ENCODE measurements around the gene JAZF1. TPM values are rescaled to one million over a fixed set of nuclear protein-coding genes. Genes with fewer than 3 reads are reported as not detected.

JAZF1 gene
- total and polyA plus RNA-seq, 4 experiments from 2014 or later: 3.7 to 8.3 (median 4.7) TPM

GRCh38 chr7:28107960-28108359, 72.6 kb downstream of the JAZF1 start:
- H3K4me3 Mint-ChIP-seq: no peak overlapping the region
- peaks cover 0 to 8% of the 10 kb centered on the region in 2 donors for H3K36me3 Mint-ChIP-seq
- Histone ChIP-seq H3K27me3 (ENCODE audit: insufficient read depth, low read length) (no peaks in the 10 kb centered on the region), H3K9me3 (ENCODE audit: control insufficient read depth in 1 of 2, low read length in 2 of 2) (no peaks in the 10 kb centered on the region), H3K36me3 (ENCODE audit: insufficient read depth, low read length) (no peaks in the 10 kb centered on the region), H3K4me1 (ENCODE audit: insufficient read depth, low read length) (no peaks in the 10 kb centered on the region), H3K4me3 (ENCODE audit: low read length in 2 of 2) (no peak overlapping the region), H3K27ac (ENCODE audit: low read depth, low read length) (no peak overlapping the region)
- no peak overlapping the region for H3K27ac Mint-ChIP-seq
- ChIA-PET POLR2A (ENCODE audit: partially characterized antibody) (no interaction called here), CTCF (ENCODE audit: partially characterized antibody) (interaction anchor here (1.1 to 2.2 kb wide), 4 partner anchors 9 to 14 kb away, joined by 3 to 6 read pairs (median 5); no protein-coding TSS in a partner anchor)
- DNase-seq: no peak
- H3K27me3 Mint-ChIP-seq: no peaks in the 10 kb centered on the region
- H3K4me1 Mint-ChIP-seq: peaks cover 7 to 24% (median 11%) of the 10 kb centered on the region in 4 donors
- intact Hi-C loops (cut with micrococcal nuclease): no loop called here
- H3K9me3 Mint-ChIP-seq: no peaks in the 10 kb centered on the region

GRCh38 chr7:28106321-28106829, 74.2 kb downstream of the JAZF1 start:
- intact Hi-C loops (cut with micrococcal nuclease): no loop called here
- no peak overlapping the region for H3K27ac Mint-ChIP-seq
- CTCF ChIA-PET (ENCODE audit: partially characterized antibody): interaction anchor here (1.3 to 1.4 kb wide), 2 partner anchors 10 to 28 kb away, joined by 4 to 5 read pairs; no protein-coding TSS in a partner anchor
- peaks cover 7 to 26% (median 11%) of the 10 kb centered on the region in 4 donors for H3K4me1 Mint-ChIP-seq
- POLR2A ChIA-PET (ENCODE audit: partially characterized antibody): no interaction called here
- no peak for DNase-seq
- no peaks in the 10 kb centered on the region for H3K9me3 Mint-ChIP-seq
- H3K4me3 Mint-ChIP-seq: no peak overlapping the region
- Histone ChIP-seq H3K27me3 (ENCODE audit: insufficient read depth, low read length) (no peaks in the 10 kb centered on the region), H3K4me3 (ENCODE audit: low read length in 2 of 2) (no peak overlapping the region), H3K36me3 (ENCODE audit: insufficient read depth, low read length) (no peaks in the 10 kb centered on the region), H3K9me3 (ENCODE audit: control insufficient read depth in 1 of 2, low read length in 2 of 2) (no peaks in the 10 kb centered on the region), H3K27ac (ENCODE audit: low read depth, low read length) (no peak overlapping the region), H3K4me1 (ENCODE audit: insufficient read depth, low read length) (no peaks in the 10 kb centered on the region)
- H3K27me3 Mint-ChIP-seq: no peaks in the 10 kb centered on the region
- peaks cover 0 to 11% of the 10 kb centered on the region in 2 donors for H3K36me3 Mint-ChIP-seq

GRCh38 chr7:28105234-28105633, 75.4 kb downstream of the JAZF1 start:
- no peak overlapping the region for H3K27ac Mint-ChIP-seq
- intact Hi-C loops (cut with micrococcal nuclease): no loop called here
- peaks cover 7 to 26% (median 11%) of the 10 kb centered on the region in 4 donors for H3K4me1 Mint-ChIP-seq
- ChIA-PET POLR2A (ENCODE audit: partially characterized antibody) (no interaction called here), CTCF (ENCODE audit: partially characterized antibody) (interaction anchor here (1.3 to 1.6 kb wide), 4 partner anchors 8 to 909 kb away, joined by 4 to 8 read pairs (median 6); no protein-coding TSS in a partner anchor)
- no peak overlapping the region for H3K27ac ChIP-seq (ENCODE audit: low read depth, low read length)
- H3K4me1 ChIP-seq (ENCODE audit: insufficient read depth, low read length): no peaks in the 10 kb centered on the region
- no peaks in the 10 kb centered on the region for H3K9me3 ChIP-seq (ENCODE audit: control insufficient read depth in 1 of 2, low read length in 2 of 2)
- H3K9me3 Mint-ChIP-seq: no peaks in the 10 kb centered on the region
- DNase-seq: no peak
- H3K27me3 ChIP-seq (ENCODE audit: insufficient read depth, low read length): no peaks in the 10 kb centered on the region
- H3K36me3 Mint-ChIP-seq: peaks cover 0 to 11% of the 10 kb centered on the region in 2 donors
- H3K4me3 Mint-ChIP-seq: no peak overlapping the region
- no peaks in the 10 kb centered on the region for H3K27me3 Mint-ChIP-seq
- no peak overlapping the region for H3K4me3 ChIP-seq (ENCODE audit: low read length in 2 of 2)
- no peaks in the 10 kb centered on the region for H3K36me3 ChIP-seq (ENCODE audit: insufficient read depth, low read length)

GRCh38 chr7:28104811-28105210, 75.8 kb downstream of the JAZF1 start:
- no peak overlapping the region for H3K27ac Mint-ChIP-seq

GRCh38 chr7:28104041-28104541, 76.5 kb downstream of the JAZF1 start:
- H3K27ac ChIP-seq (ENCODE audit: low read depth, low read length): no peak overlapping the region
- Mint-ChIP-seq H3K27ac (peak overlapping the region in 3 of 7 donors; percentile 38 to 67 (median 47)), H3K9me3 (no peaks in the 10 kb centered on the region), H3K4me1 (peaks cover 7 to 22% (median 10%) of the 10 kb centered on the region in 4 donors), H3K4me3 (no peak overlapping the region), H3K27me3 (no peaks in the 10 kb centered on the region), H3K36me3 (peaks cover 0 to 11% of the 10 kb centered on the region in 2 donors)
- no peaks in the 10 kb centered on the region for H3K4me1 ChIP-seq (ENCODE audit: insufficient read depth, low read length)
- no peaks in the 10 kb centered on the region for H3K36me3 ChIP-seq (ENCODE audit: insufficient read depth, low read length)
- CTCF ChIA-PET (ENCODE audit: partially characterized antibody): no interaction called here
- DNase-seq: no peak
- H3K4me3 ChIP-seq (ENCODE audit: low read length in 2 of 2): no peak overlapping the region
- POLR2A ChIA-PET (ENCODE audit: partially characterized antibody): no interaction called here
- H3K27me3 ChIP-seq (ENCODE audit: insufficient read depth, low read length): no peaks in the 10 kb centered on the region
- no peaks in the 10 kb centered on the region for H3K9me3 ChIP-seq (ENCODE audit: control insufficient read depth in 1 of 2, low read length in 2 of 2)
- intact Hi-C loops (cut with micrococcal nuclease): no loop called here

More at GRCh38 chr7:28104811-28105210, 75.8 kb downstream of the JAZF1 start:
- Histone ChIP-seq H3K36me3 (ENCODE audit: insufficient read depth, low read length) (no peaks in the 10 kb centered on the region), H3K4me1 (ENCODE audit: insufficient read depth, low read length) (no peaks in the 10 kb centered on the region), H3K4me3 (ENCODE audit: low read length in 2 of 2) (no peak overlapping the region), H3K27ac (ENCODE audit: low read depth, low read length) (no peak overlapping the region), H3K9me3 (ENCODE audit: control insufficient read depth in 1 of 2, low read length in 2 of 2) (no peaks in the 10 kb centered on the region), H3K27me3 (ENCODE audit: insufficient read depth, low read length) (no peaks in the 10 kb centered on the region)
- intact Hi-C loops (cut with micrococcal nuclease): no loop called here
- Mint-ChIP-seq H3K27me3 (no peaks in the 10 kb centered on the region), H3K9me3 (no peaks in the 10 kb centered on the region), H3K4me3 (no peak overlapping the region), H3K36me3 (peaks cover 0 to 11% of the 10 kb centered on the region in 2 donors), H3K4me1 (peaks cover 7 to 26% (median 11%) of the 10 kb centered on the region in 4 donors)
- DNase-seq: no peak
- POLR2A ChIA-PET (ENCODE audit: partially characterized antibody): no interaction called here
- CTCF ChIA-PET (ENCODE audit: partially characterized antibody): interaction anchor here (1.3 to 1.6 kb wide), 3 partner anchors 8 to 909 kb away, joined by 4 to 8 read pairs (median 8); no protein-coding TSS in a partner anchor

- Mint-ChIP-seq H3K27ac (peak overlapping the region in 1 of 7 donors; percentile 66), H3K9me3 (no peaks in the 10 kb centered on the region), H3K27me3 (no peaks in the 10 kb centered on the region), H3K4me3 (no peak overlapping the region), H3K4me1 (peaks cover 7 to 16% (median 9%) of the 10 kb centered on the region in 4 donors), H3K36me3 (peaks cover 0 to 11% of the 10 kb centered on the region in 2 donors)
- Histone ChIP-seq H3K4me3 (ENCODE audit: low read length in 2 of 2) (no peak overlapping the region), H3K27me3 (ENCODE audit: insufficient read depth, low read length) (no peaks in the 10 kb centered on the region), H3K4me1 (ENCODE audit: insufficient read depth, low read length) (no peaks in the 10 kb centered on the region), H3K9me3 (ENCODE audit: control insufficient read depth in 1 of 2, low read length in 2 of 2) (no peaks in the 10 kb centered on the region), H3K27ac (ENCODE audit: low read depth, low read length) (no peak overlapping the region), H3K36me3 (ENCODE audit: insufficient read depth, low read length) (no peaks in the 10 kb centered on the region)
- POLR2A ChIA-PET (ENCODE audit: partially characterized antibody): no interaction called here
- CTCF ChIA-PET (ENCODE audit: partially characterized antibody): interaction anchor here (1.3 kb wide), 1 partner anchor 9 kb away, joined by 4 read pairs; no protein-coding TSS in a partner anchor
- DNase-seq: no peak
- intact Hi-C loops (cut with micrococcal nuclease): no loop called here
These were observed 77.8 kb downstream of the JAZF1 start for GRCh38 chr7:28102797-28103196.

GRCh38 chr7:28096713-28097112, 83.9 kb downstream of the JAZF1 start:
- Histone ChIP-seq H3K36me3 (ENCODE audit: insufficient read depth, low read length) (no peaks in the 10 kb centered on the region), H3K4me1 (ENCODE audit: insufficient read depth, low read length) (no peaks in the 10 kb centered on the region), H3K27me3 (ENCODE audit: insufficient read depth, low read length) (no peaks in the 10 kb centered on the region), H3K27ac (ENCODE audit: low read depth, low read length) (no peak overlapping the region), H3K9me3 (ENCODE audit: control insufficient read depth in 1 of 2, low read length in 2 of 2) (no peaks in the 10 kb centered on the region), H3K4me3 (ENCODE audit: low read length in 2 of 2) (no peak overlapping the region)
- ChIA-PET CTCF (ENCODE audit: partially characterized antibody) (interaction anchor here (0.7 to 10.6 kb wide), 25 partner anchors 9 to 901 kb away, joined by 3 to 86 read pairs (median 4); no protein-coding TSS in a partner anchor), POLR2A (ENCODE audit: partially characterized antibody) (no interaction called here)
- Mint-ChIP-seq H3K4me3 (no peak overlapping the region), H3K4me1 (peaks cover 0 to 10% (median 6%) of the 10 kb centered on the region in 4 donors), H3K9me3 (no peaks in the 10 kb centered on the region), H3K27me3 (no peaks in the 10 kb centered on the region), H3K27ac (no peak overlapping the region), H3K36me3 (peaks cover 0 to 11% of the 10 kb centered on the region in 2 donors)
- intact Hi-C loops (cut with micrococcal nuclease): loop anchor here (1.0 kb wide), 1 partner anchor 900 kb away; no protein-coding TSS in a partner anchor
- peak in 4 of 5 donors; percentile 46 to 54 (median 50) for DNase-seq

Data from CD4-positive, alpha-beta memory T cell (primary cell).